GM19455 (cell line): ENCODE results near the gene BOK.
"Not testable (repeated sequence)": the region's sequence is repeated elsewhere in the genome, so short reads cannot be mapped to it uniquely, and the experiment has no call there.

Source experiments
- ATAC-seq: cut with Tn5 transposase; IDR thresholded peaks from one replicate; pipeline ENCODE4 v1.9.1; 2021; ENCODE audit not compliant: unreplicated experiment

BOK gene

GRCh38 chr2:241571821-241572620 lies 13.5 kb downstream of the BOK start:
- no peak for ATAC-seq

- not testable (repeated sequence) for ATAC-seq
Observed at GRCh38 chr2:241572915-241573651, 14.5 kb downstream of the BOK start.

- no peak for ATAC-seq
Observed at GRCh38 chr2:241573741-241574140, 15.2 kb downstream of the BOK start.

GRCh38 chr2:241574911-241575623 lies 16.5 kb downstream of the BOK start:
- no peak for ATAC-seq

- ATAC-seq: no peak
Observed at GRCh38 chr2:241575624-241576292, 17.2 kb downstream of the BOK start.

GRCh38 chr2:241576293-241576654 lies 17.7 kb downstream of the BOK start:
- no peak for ATAC-seq

GRCh38 chr2:241577413-241578122 lies 19.0 kb downstream of the BOK start:
- no peak for ATAC-seq

GRCh38 chr2:241579281-241579680 lies 20.7 kb downstream of the BOK start:
- no peak for ATAC-seq

- ATAC-seq: no peak
Observed at GRCh38 chr2:241582328-241582727, 23.8 kb downstream of the BOK start.

- ATAC-seq: no peak
Observed at GRCh38 chr2:241582806-241583205, 24.3 kb downstream of the BOK start.

GRCh38 chr2:241584436-241584835 lies 25.9 kb downstream of the BOK start:
- ATAC-seq: no peak

GRCh38 chr2:241586564-241587264 lies 28.2 kb downstream of the BOK start:
- no peak for ATAC-seq

GRCh38 chr2:241589863-241590262 lies 31.3 kb downstream of the BOK start:
- not testable (repeated sequence) for ATAC-seq

GRCh38 chr2:241590496-241591455 lies 32.2 kb downstream of the BOK start:
- ATAC-seq: not testable (repeated sequence)

GRCh38 chr2:241592126-241592845 lies 33.7 kb downstream of the BOK start:
- ATAC-seq: no peak

- ATAC-seq: no peak
Observed at GRCh38 chr2:241593271-241593670, 34.7 kb downstream of the BOK start.

GRCh38 chr2:241595600-241596140 lies 37.1 kb downstream of the BOK start:
- ATAC-seq: no peak

- ATAC-seq: no peak
Observed at GRCh38 chr2:241597561-241597960, 39.0 kb downstream of the BOK start.
